Testis (tissue), 3 donors: ENCODE results near the gene MFSD1. TPM values are rescaled to one million over a fixed set of nuclear protein-coding genes. Genes with fewer than 3 reads are reported as not detected.

ENCODE experiments used
- DNase-seq: peaks from one replicate; pipeline ENCODE4 v3.0.0-alpha.2; 2019
- H3K27ac ChIP-seq, 2 donors: fragments of 200-600 bp; sonication (generic); one replicate each; pipeline ENCODE4 v1.5.1; 2019
- H3K27me3 ChIP-seq: fragments of 200-600 bp; sonication (generic); one replicate; pipeline ENCODE4 v1.5.1; 2019
- H3K36me3 ChIP-seq: fragments of 200-600 bp; sonication (generic); one replicate; pipeline ENCODE4 v1.5.1; 2017; ENCODE audit warnings: low read depth; ENCODE audit errors: missing control alignments
- H3K4me1 ChIP-seq: fragments of 200-600 bp; sonication (generic); one replicate; pipeline ENCODE4 v1.5.1; 2019
- H3K4me3 ChIP-seq, 2 donors: fragments of 200-600 bp; sonication (generic); one replicate each; pipeline ENCODE4 v1.5.1; 2017 to 2019
- H3K9me3 ChIP-seq: fragments of 200-600 bp; sonication (generic); one replicate; pipeline ENCODE4 v1.5.1; 2017
- POLR2A ChIP-seq: fragments of 450-650 bp; IDR thresholded peaks from one replicate; pipeline ENCODE4 v1.6.1; 2017; ENCODE audit warnings: antibody characterized with exemption, mild to moderate bottlenecking, moderate library complexity
- WGBS, 2 donors: methylation state at CpG; one replicate each; pipeline ENCODE4 v1.1.5; 2018; 5-methylcytosine and 5-hydroxymethylcytosine counted together
- intact Hi-C: fragments of 100-400 bp; cut with DNase I; formaldehyde crosslinking; loops from one replicate; pipeline ENCODE4 v1.15.1; 2023; ENCODE audit warnings: low total_unique reads
- polyA plus RNA-seq: library from polyadenylated mRNA; stranded (reverse); fragments of 350-450 nt; fragmentation: Illumina TruSeq; extraction: RNeasy Lipid Tissue Mini Kit (QIAGEN cat#74804); gene quantifications from one replicate; pipeline ENCODE4 v1.2.3, GENCODE V29; 2014; ENCODE audit warnings: low read depth, low replicate concordance; ENCODE audit not compliant: insufficient read depth
- total RNA-seq, 2 donors: library from RNA; depleted of rRNA; stranded (reverse); fragments of >200 nt; gene quantifications; one replicate each; pipeline ENCODE4 v1.2.3, GENCODE V29; 2016
- TF ChIP-seq, protein P1 (sequence below), 3 experiments: fragments of 450-650 bp in 2 of 3; fragments of 200-600 bp in 1 of 3; sonication (generic) in 1 of 3; IDR thresholded peaks; one replicate each; pipeline ENCODE4 v1.5.1; 2016 to 2019; ENCODE audit warnings: antibody characterized with exemption in 3 of 3, mild to moderate bottlenecking in 2 of 3, moderate library complexity in 1 of 3

Gene MFSD1
- total and polyA plus RNA-seq, 3 donors from 2014 or later, result 30.6 to 33.9 (median 32.3) TPM

DNA sequence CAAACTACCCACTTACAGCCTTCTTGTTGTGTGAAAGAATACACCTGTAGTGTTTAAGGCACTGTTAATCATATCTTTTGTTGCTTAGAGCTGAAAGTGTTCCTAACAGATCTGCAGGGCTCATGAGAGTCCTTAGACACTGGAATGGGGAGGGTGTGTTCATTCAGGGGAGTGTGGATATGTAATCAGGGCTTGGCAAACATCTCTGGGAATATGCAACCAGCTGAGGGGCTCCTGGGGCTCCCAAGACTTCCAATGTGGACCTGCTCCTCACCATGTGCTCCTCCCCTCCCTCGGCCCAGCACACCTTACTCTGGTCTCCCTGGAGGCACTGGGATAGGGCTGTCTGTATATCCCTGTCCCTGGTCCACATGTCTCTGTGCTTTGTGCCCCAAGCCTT, 30.3 kb upstream of the MFSD1 start:
- TF ChIP-seq, protein P1, sequence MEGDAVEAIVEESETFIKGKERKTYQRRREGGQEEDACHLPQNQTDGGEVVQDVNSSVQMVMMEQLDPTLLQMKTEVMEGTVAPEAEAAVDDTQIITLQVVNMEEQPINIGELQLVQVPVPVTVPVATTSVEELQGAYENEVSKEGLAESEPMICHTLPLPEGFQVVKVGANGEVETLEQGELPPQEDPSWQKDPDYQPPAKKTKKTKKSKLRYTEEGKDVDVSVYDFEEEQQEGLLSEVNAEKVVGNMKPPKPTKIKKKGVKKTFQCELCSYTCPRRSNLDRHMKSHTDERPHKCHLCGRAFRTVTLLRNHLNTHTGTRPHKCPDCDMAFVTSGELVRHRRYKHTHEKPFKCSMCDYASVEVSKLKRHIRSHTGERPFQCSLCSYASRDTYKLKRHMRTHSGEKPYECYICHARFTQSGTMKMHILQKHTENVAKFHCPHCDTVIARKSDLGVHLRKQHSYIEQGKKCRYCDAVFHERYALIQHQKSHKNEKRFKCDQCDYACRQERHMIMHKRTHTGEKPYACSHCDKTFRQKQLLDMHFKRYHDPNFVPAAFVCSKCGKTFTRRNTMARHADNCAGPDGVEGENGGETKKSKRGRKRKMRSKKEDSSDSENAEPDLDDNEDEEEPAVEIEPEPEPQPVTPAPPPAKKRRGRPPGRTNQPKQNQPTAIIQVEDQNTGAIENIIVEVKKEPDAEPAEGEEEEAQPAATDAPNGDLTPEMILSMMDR (IDR thresholded peaks at IDR 0.05), result no peak
- no peak for TF ChIP-seq POLR2A
- DNase-seq, result no peak
- peaks cover 25% of the 10 kb centered on the region for H3K4me1 ChIP-seq
- no peaks in the 10 kb centered on the region for H3K36me3 ChIP-seq
- no peak overlapping the region for H3K4me3 ChIP-seq
- intact Hi-C loops, result no loop called here
- no peaks in the 10 kb centered on the region for H3K9me3 ChIP-seq
- no peaks in the 10 kb centered on the region for H3K27me3 ChIP-seq
- 67 to 100% methylated on average over 1 of the region's 1 CpG for WGBS, 2 donors
- H3K27ac ChIP-seq, result no peak overlapping the region

DNA sequence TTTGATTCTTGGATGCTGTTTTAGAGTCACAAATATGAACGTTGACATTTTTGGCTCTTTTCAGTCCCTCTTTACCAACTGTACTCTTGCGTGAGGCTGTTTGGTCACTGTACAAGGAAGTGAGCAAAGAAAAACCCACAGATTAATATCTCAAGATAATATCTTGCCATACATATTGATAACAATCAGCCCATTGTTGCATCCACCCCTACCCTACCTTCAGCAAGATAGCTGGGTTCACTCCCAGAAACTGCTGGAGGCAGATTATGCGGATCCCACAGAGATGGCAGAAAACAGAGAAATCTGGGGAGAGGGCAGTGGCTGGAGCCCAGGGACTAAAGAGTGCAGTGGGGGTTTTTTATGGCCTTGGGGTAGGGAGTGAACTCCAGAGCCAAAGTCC, 29.9 kb upstream of the MFSD1 start:
- Histone ChIP-seq H3K36me3 (no peaks in the 10 kb centered on the region), H3K4me1 (peaks cover 28% of the 10 kb centered on the region), H3K4me3 (no peak overlapping the region), H3K27me3 (no peaks in the 10 kb centered on the region), H3K9me3 (no peaks in the 10 kb centered on the region), H3K27ac (no peak overlapping the region)
- no peak for TF ChIP-seq POLR2A
- TF ChIP-seq, protein P1 (IDR thresholded peaks at IDR 0.05), result no peak
- no peak for DNase-seq
- intact Hi-C loops, result no loop called here
- WGBS, 2 donors, result 90 to 94% methylated on average over 3 of the region's 3 CpGs

DNA sequence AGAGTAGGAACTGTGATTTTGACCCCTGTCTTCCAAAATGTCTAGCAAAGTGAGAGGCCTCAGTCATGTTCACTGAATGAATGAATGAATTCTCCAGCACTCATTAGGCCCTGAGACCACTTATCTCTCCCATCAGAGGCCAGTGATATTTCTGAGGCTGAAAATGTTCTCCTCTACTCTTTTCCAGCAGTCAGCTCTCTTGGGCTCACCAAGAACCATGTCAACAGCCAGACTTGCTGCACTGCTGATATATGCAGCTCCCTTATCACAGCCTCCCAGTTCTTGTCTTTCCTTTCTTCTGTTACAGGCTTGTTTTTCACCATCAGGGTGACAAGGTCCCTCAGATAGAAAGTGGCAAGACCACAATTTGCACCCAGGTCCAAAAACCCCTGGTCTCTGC, 28.7 kb upstream of the MFSD1 start:
- Histone ChIP-seq H3K36me3 (no peaks in the 10 kb centered on the region), H3K27me3 (no peaks in the 10 kb centered on the region), H3K9me3 (no peaks in the 10 kb centered on the region), H3K4me1 (peaks cover 28% of the 10 kb centered on the region), H3K27ac (no peak overlapping the region), H3K4me3 (no peak overlapping the region)
- TF ChIP-seq, protein P1 (IDR thresholded peaks at IDR 0.05), result no peak
- TF ChIP-seq POLR2A, result no peak
- intact Hi-C loops, result no loop called here
- DNase-seq, result no peak

DNA sequence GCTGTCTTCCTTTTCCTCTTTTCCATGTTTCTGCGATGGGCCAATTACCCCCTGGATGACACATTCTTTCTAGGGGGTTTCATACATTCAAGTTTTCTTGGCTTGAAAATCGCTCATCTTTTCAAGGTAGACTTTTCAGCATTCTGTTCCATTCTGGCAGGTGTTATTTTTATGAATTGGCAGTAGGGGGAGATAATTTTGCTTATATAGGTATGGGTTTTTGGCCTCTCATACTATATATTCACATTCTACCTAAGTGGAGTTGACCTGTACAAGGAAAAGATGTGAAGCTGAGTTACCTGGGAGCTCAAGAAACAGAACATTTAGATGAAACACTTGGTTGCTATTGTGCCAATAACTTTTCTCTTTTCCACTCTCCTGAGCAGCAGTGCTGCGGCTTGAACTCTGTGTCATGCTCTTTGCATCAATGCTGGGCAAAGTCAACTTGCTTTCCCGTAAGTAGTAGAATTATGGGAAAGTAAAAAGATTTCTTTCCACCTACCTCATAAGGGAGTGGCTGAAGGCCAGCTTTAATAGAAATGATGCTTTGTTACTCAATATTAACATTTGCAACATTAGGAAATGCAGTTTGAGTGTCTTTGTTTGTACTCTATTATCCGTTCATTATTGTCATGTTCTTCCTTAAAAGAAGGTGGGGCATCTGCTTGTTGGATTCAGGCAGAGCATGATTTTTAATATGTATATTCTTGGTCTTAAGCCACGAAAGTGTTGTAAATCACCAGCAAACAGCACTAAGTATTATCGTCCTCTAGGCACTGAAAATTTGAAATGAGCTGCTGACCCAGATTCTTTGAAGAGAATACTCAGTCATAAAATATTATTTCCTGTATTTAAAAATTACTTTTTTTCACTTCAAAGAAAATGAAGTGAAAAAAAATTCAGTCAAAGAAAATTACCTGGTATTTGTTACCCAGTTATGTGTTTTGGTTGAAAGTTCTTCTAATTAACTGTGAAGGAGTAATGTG, 27.7 kb upstream of the MFSD1 start:
- H3K4me3 ChIP-seq, result no peak overlapping the region
- no peaks in the 10 kb centered on the region for H3K36me3 ChIP-seq
- no peaks in the 10 kb centered on the region for H3K27me3 ChIP-seq
- H3K4me1 ChIP-seq, result peaks cover 20% of the 10 kb centered on the region
- H3K9me3 ChIP-seq, result no peaks in the 10 kb centered on the region
- no peak overlapping the region for H3K27ac ChIP-seq
- TF ChIP-seq, protein P1 (IDR thresholded peaks at IDR 0.05), result no peak
- no peak for TF ChIP-seq POLR2A
- intact Hi-C loops, result no loop called here
- WGBS, 2 donors, result 71 to 74% methylated on average over 7 of the region's 7 CpGs
- DNase-seq, result no peak
